SK-N-SH (cell line): ENCODE data around the gene TTC7B. TPM values are rescaled to one million over a fixed set of nuclear protein-coding genes. Genes with fewer than 3 reads are reported as not detected.

Experiments used
- CTCF ChIA-PET: fragments of 300-600, 350-600 bp; formaldehyde crosslinking; extraction: SDS; loops from one replicate; lab custom pipeline; 2021; lab: Yijun Ruan, JAX
- POLR2A ChIA-PET: fragments of 350-600 bp; sonication (Branson Sonifier 250); formaldehyde crosslinking; extraction: SDS; loops from one replicate; lab custom pipeline; 2020; ENCODE audit warnings: antibody characterized with exemption, inconsistent platforms; lab: Yijun Ruan, JAX
- DNase-seq: peaks from one replicate; pipeline ENCODE4 v3.0.0; 2012
- H2AFZ ChIP-seq: fragments of 200-600 bp; sonication (generic); 2 replicates; pipeline ENCODE4 v1.8.1; 2016; ENCODE audit warnings: antibody characterized with exemption, mild to moderate bottlenecking, low read depth
- H3F3A ChIP-seq: fragments of 200-600 bp; sonication (generic); replicated peaks from 2 replicates; pipeline ENCODE3; 2016; ENCODE audit warnings: antibody characterized with exemption, mild to moderate bottlenecking; ENCODE audit not compliant: insufficient read depth
- H3K27ac ChIP-seq, 2 experiments: fragments of 200-500 bp in 1 of 2; fragments of 200-600 bp in 1 of 2; sonication (Bioruptor generic) in 1 of 2; sonication (generic), shearing (Covaris generic) in 1 of 2; 2 replicates each; pipeline versions ENCODE4 v1.5.1 to v1.6.1; 2014 to 2016; ENCODE audit warnings: low read depth in 2 of 2, inconsistent platforms in 1 of 2, low read length in 1 of 2, mild to moderate bottlenecking in 1 of 2, mixed read lengths in 1 of 2
- H3K27me3 ChIP-seq: fragments of 200-600 bp; sonication (generic), shearing (Covaris generic); 2 replicates; pipeline ENCODE4 v1.6.1; 2016; ENCODE audit warnings: mixed run types; ENCODE audit not compliant: insufficient read depth
- H3K36me3 ChIP-seq, 2 experiments: fragments of 200-500 bp in 1 of 2; fragments of 200-600 bp in 1 of 2; sonication (Bioruptor generic) in 1 of 2; sonication (generic) in 1 of 2; replicated peaks in 1 of 2; 2 replicates each; pipeline versions ENCODE3 to v1.5.1; 2014 to 2016; ENCODE audit warnings: low read length in 1 of 2, mild to moderate bottlenecking in 1 of 2; ENCODE audit not compliant: insufficient read depth in 2 of 2, control insufficient read depth in 1 of 2
- H3K4me1 ChIP-seq, 2 experiments: fragments of 200-500 bp in 1 of 2; fragments of 200-600 bp in 1 of 2; sonication (Bioruptor generic) in 1 of 2; sonication (generic), shearing (Covaris generic) in 1 of 2; 2 replicates each; pipeline versions ENCODE4 v1.5.1 to v1.6.1; 2014 to 2016; ENCODE audit warnings: low read depth in 1 of 2, low read length in 1 of 2, mixed run types in 1 of 2; ENCODE audit not compliant: insufficient read depth in 2 of 2, control insufficient read depth in 1 of 2
- H3K4me2 ChIP-seq: fragments of 200-600 bp; sonication (generic), shearing (Covaris generic); 2 replicates; pipeline ENCODE4 v1.6.1; 2017; ENCODE audit warnings: mixed run types
- H3K4me3 ChIP-seq, 2 experiments: fragments of 200-500 bp in 1 of 2; fragments of 200-600 bp in 1 of 2; sonication (Bioruptor generic) in 1 of 2; sonication (generic), shearing (Covaris generic) in 1 of 2; 2 replicates each; pipeline versions ENCODE4 v1.5.1 to v1.8.1; 2014 to 2016; ENCODE audit warnings: low read depth in 2 of 2, inconsistent platforms in 1 of 2, low read length in 1 of 2, mild to moderate bottlenecking in 1 of 2, mixed read lengths in 1 of 2, moderate library complexity in 1 of 2
- H3K79me2 ChIP-seq: fragments of 200-600 bp; sonication (generic); 2 replicates; pipeline ENCODE4 v1.8.1; 2017; ENCODE audit warnings: mild to moderate bottlenecking; ENCODE audit not compliant: insufficient read depth
- H3K9ac ChIP-seq: fragments of 200-600 bp; sonication (generic); 2 replicates; pipeline ENCODE4 v1.6.1; 2017; ENCODE audit warnings: mixed run types
- H3K9me2 ChIP-seq: fragments of 200-600 bp; sonication (generic); 2 replicates; pipeline ENCODE4 v1.6.1; 2017; ENCODE audit warnings: mixed run types
- H3K9me3 ChIP-seq: fragments of 200-600 bp; sonication (generic); 2 replicates; pipeline ENCODE4 v1.6.1; 2017; ENCODE audit warnings: mixed run types, mild to moderate bottlenecking, moderate library complexity
- H4K20me1 ChIP-seq: fragments of 200-600 bp; sonication (generic); 2 replicates; pipeline ENCODE4 v1.6.1; 2017; ENCODE audit warnings: mild to moderate bottlenecking, mixed run types; ENCODE audit not compliant: insufficient read depth
- CHD2 ChIP-seq: fragments of 150-350 bp; IDR thresholded peaks from 2 replicates; pipeline ENCODE4 v1.6.1; 2018; ENCODE audit warnings: low read length; ENCODE audit not compliant: partially characterized antibody
- ELF1 ChIP-seq: IDR thresholded peaks from 2 replicates; pipeline ENCODE4 v1.4.0; 2012
- EP300 ChIP-seq, 2 experiments: IDR thresholded peaks; 2 replicates each; pipeline versions ENCODE4 v1.4.0 to v1.6.1; 2012; ENCODE audit warnings: borderline replicate concordance in 1 of 2, low read depth in 1 of 2, low read length in 1 of 2
- FOSL2 ChIP-seq: IDR thresholded peaks from 2 replicates; pipeline ENCODE4 v1.4.0; 2012; ENCODE audit warnings: low read depth, mild to moderate bottlenecking, moderate library complexity, borderline replicate concordance
- FOXJ3 ChIP-seq: sonication (generic); formaldehyde crosslinking; IDR thresholded peaks from 2 replicates; pipeline ENCODE4 v1.5.1; 2020; ENCODE audit warnings: mild to moderate bottlenecking, missing genetic modification reagents
- FOXM1 ChIP-seq: IDR thresholded peaks from 2 replicates; pipeline ENCODE4 v1.4.0; 2012; ENCODE audit warnings: low read depth, mild to moderate bottlenecking
- MEF2A ChIP-seq: IDR thresholded peaks from 2 replicates; pipeline ENCODE4 v1.4.0; 2012; ENCODE audit warnings: low read depth, borderline replicate concordance
- MXI1 ChIP-seq: IDR thresholded peaks from 2 replicates; pipeline ENCODE4 v1.6.1; 2012; ENCODE audit warnings: mild to moderate bottlenecking, low read depth, low read length, improper control_type of control experiment
- NRF1 ChIP-seq: IDR thresholded peaks from 2 replicates; pipeline ENCODE4 v1.6.1; 2012; ENCODE audit warnings: low read depth, mild to moderate bottlenecking, low read length
- PBX3 ChIP-seq: IDR thresholded peaks from 2 replicates; pipeline ENCODE4; 2012
- POLR2AphosphoS5 ChIP-seq: IDR thresholded peaks from 2 replicates; pipeline ENCODE4 v1.6.1; 2012; ENCODE audit warnings: low read depth, low read length
- RCOR1 ChIP-seq: fragments of 150-350 bp; IDR thresholded peaks from 2 replicates; pipeline ENCODE4 v1.6.1; 2017; ENCODE audit warnings: antibody characterized with exemption, low read length
- TEAD4 ChIP-seq: IDR thresholded peaks from 2 replicates; pipeline ENCODE4 v1.4.0; 2012; ENCODE audit warnings: mild to moderate bottlenecking, borderline replicate concordance; ENCODE audit not compliant: insufficient read depth
- USF1 ChIP-seq: IDR thresholded peaks from 2 replicates; pipeline ENCODE4 v1.4.0; 2012; ENCODE audit warnings: low read depth, borderline replicate concordance
- YY1 ChIP-seq: IDR thresholded peaks from 2 replicates; pipeline ENCODE4 v1.4.0; 2012; ENCODE audit warnings: low read depth, mild to moderate bottlenecking
- ZBTB33 ChIP-seq: IDR thresholded peaks from 2 replicates; pipeline ENCODE4 v1.4.0; 2012; ENCODE audit warnings: low read depth, borderline replicate concordance
- WGBS: methylation state at CpG from one replicate; pipeline ENCODE4 v1.1.6; 2017; ENCODE audit warnings: low lambda C conversion rate; 5-methylcytosine and 5-hydroxymethylcytosine counted together
- polyA plus RNA-seq, 3 experiments: library from polyadenylated mRNA; depleted of rRNA; stranded (reverse); fragments of >200 nt; gene quantifications; 2 replicates each; pipeline ENCODE4 v1.2.3, GENCODE V29; 2012

The TTC7B gene
- polyA plus RNA-seq, 1 of the 3 experiments (the other 2 are of a cell fraction) = 43.1 TPM

GRCh38 chr14:90759370-90760077 lies 56.7 kb downstream of the TTC7B start:
- H3K27me3 ChIP-seq = no peaks in the 10 kb centered on the region
- no peak overlapping the region for H3K27ac ChIP-seq
- 95% methylated on average over 6 of the region's 7 CpGs for WGBS
- H3K4me1 ChIP-seq = peaks cover 9 to 21% of the 10 kb centered on the region in 2 experiments; a peak in 3 of 4 replicates
- CTCF ChIA-PET = interaction anchor here (0.7 to 5.7 kb wide), 39 partner anchors 10 to 469 kb away, joined by 3 to 61 read pairs (median 8); partner anchors contain the start of gene CALM1
- H3K9me3 ChIP-seq = peaks cover 16% of the 10 kb centered on the region; the same call in 1 of the 2 replicates
- H3K4me2 ChIP-seq = 0 out of 2 replicates have a peak overlapping the region, but pooled peaks have one; percentile 90
- no peak for DNase-seq
- H4K20me1 ChIP-seq = no peaks in the 10 kb centered on the region
- no peak overlapping the region for H3K9ac ChIP-seq
- peaks cover 3% of the 10 kb centered on the region for H3F3A ChIP-seq
- no peak overlapping the region for H2AFZ ChIP-seq
- no peak overlapping the region for H3K4me3 ChIP-seq
- TF ChIP-seq FOXM1 (no peak), FOSL2 (no peak), NRF1 (no peak), TEAD4 (no peak), CHD2 (no peak), MXI1 (no peak), RCOR1 (no peak), YY1 (no peak), ELF1 (no peak), POLR2AphosphoS5 (no peak), FOXJ3 (CRISPR knock-in tag) (no peak), MEF2A (no peak), PBX3 (no peak), EP300 (IDR thresholded peaks at IDR 0.05; ENCODE audit: borderline replicate concordance in 1 of 2, low read depth in 1 of 2, low read length in 1 of 2) (no peak), USF1 (no peak), ZBTB33 (no peak)
- peaks cover 4% of the 10 kb centered on the region; the same call in 1 of the 2 replicates for H3K79me2 ChIP-seq
- H3K36me3 ChIP-seq = peaks cover 0 to 16% of the 10 kb centered on the region in 2 experiments
- no peaks in the 10 kb centered on the region for H3K9me2 ChIP-seq
- POLR2A ChIA-PET = interaction anchor here (0.6 to 2.5 kb wide), 2 partner anchors 363 to 385 kb away, joined by 3 to 11 read pairs; partner anchors contain the start of gene CALM1
